Pancreas (tissue), 10 donors: ENCODE results near the gene CHGA. TPM values are rescaled to one million over a fixed set of nuclear protein-coding genes. Genes with fewer than 3 reads are reported as not detected.

ENCODE experiments used
- ATAC-seq, 4 donors: fragments of 200-7000 bp; cut with Tn5 transposase; one replicate each; pipeline versions ENCODE4 v1.8.0 to v1.9.1; 2020; ENCODE audit warnings: mild to moderate bottlenecking in 4 of 4, moderate library complexity in 4 of 4
- DNase-seq, 6 donors: peaks; one replicate each; pipeline ENCODE4 v3.0.0-alpha.2; 2020
- FAIRE-seq: peaks from 2 replicates; lab custom pipeline; 2012; peaks lifted over from hg19 to GRCh38; lab: Jason Lieb, UNC
- H3K27ac ChIP-seq, 4 donors: fragments of 200-600 bp; sonication (generic); 1 replicate in 3 of 4; 2 replicates in 1 of 4; pipeline versions ENCODE4 v1.5.0 to v1.8.0; 2020
- H3K27me3 ChIP-seq, 4 donors: fragments of 200-600 bp; one replicate each; pipeline ENCODE4 v1.8.0; 2021
- H3K36me3 ChIP-seq, 3 donors: fragments of 200-600 bp; sonication (generic) in 1 of 3; one replicate each; pipeline versions ENCODE4 v1.5.0 to v1.8.0; 2020 to 2021
- H3K4me1 ChIP-seq, 3 donors: fragments of 200-600 bp; one replicate each; pipeline ENCODE4 v1.8.0; 2021
- H3K4me3 ChIP-seq, 4 donors: fragments of 200-600 bp; sonication (generic) in 2 of 4; one replicate each; pipeline versions ENCODE4 v1.5.0 to v1.8.0; 2020 to 2021
- H3K9me3 ChIP-seq, 4 donors: fragments of 200-600 bp; one replicate each; pipeline ENCODE4 v1.8.0; 2021
- CTCF ChIP-seq, 4 donors: fragments of 200-600 bp; sonication (generic) in 3 of 4; IDR thresholded peaks; one replicate each; pipeline versions ENCODE4 v1.5.0 to v1.8.0; 2021; ENCODE audit warnings: antibody characterized with exemption in 4 of 4
- WGBS, 2 donors: extraction: QIAGEN DNeasy Blood & Tissue Kit; methylation state at CpG; one replicate each; pipeline ENCODE4 v1.1.7; 2013; 5-methylcytosine and 5-hydroxymethylcytosine counted together
- intact Hi-C, 3 donors: fragments of 100-400 bp; cut with DNase I; formaldehyde crosslinking; loops; one replicate each; pipeline versions ENCODE4 v1.11.1 to v1.14.2; 2022
- polyA plus RNA-seq, 2 donors: library from polyadenylated mRNA; stranded (reverse); fragments of 200-250 nt; gene quantifications; one replicate each; pipeline ENCODE4 v1.2.3, GENCODE V29; 2013
- total RNA-seq, 6 donors: library from RNA; stranded (reverse); fragmentation: NEBNext Ultra II Directional in 4 of 6; extraction: Animal tissue kit (Norgen Biotek cat#: 25700) in 4 of 6; gene quantifications; one replicate each; pipeline versions ENCODE4 v1.2.1 to v1.2.4, GENCODE V29; 2021 to 2023
- donor health status: healthy with polysubstance abuse.
- donor health status: DM: no; HTN: no; CAD: no; lungs with moderate emphysema.
- donor health status: DM: no; HTN: no; CAD: no.
- donor health status: control.
- donor health status: control.
- donor health status: Bipolar disorder and iron deficiency.
- donor health status: DM: yes; HTN: yes; CAD: no.
- donor health status: DM: no; HTN: no; CAD: no.
- donor health status: DM: no; HTN: no; CAD: no.
- donor health status: DM: yes; HTN: yes; CAD: no.

CHGA gene
- total and polyA plus RNA-seq, 8 donors: 30.3 to 1,505 (median 112) TPM

- Histone ChIP-seq H3K27me3 (no peaks in the 10 kb centered on the region), H3K4me3 (no peak overlapping the region), H3K9me3 (no peaks in the 10 kb centered on the region), H3K4me1 (no peaks in the 10 kb centered on the region), H3K27ac (no peak overlapping the region), H3K36me3 (no peaks in the 10 kb centered on the region)
- 77 to 100% methylated on average over 1 of the region's 1 CpG for WGBS, 2 donors
- TF ChIP-seq CTCF (IDR thresholded peaks at IDR 0.05): no peak
- no peak for DNase-seq
- intact Hi-C loops: no loop called here
- ATAC-seq: no peak
- no peak for FAIRE-seq
Measured at GRCh38 chr14:92887157-92887556, 35.8 kb upstream of the CHGA start.

GRCh38 chr14:92888896-92889295, 34.1 kb upstream of the CHGA start:
- TF ChIP-seq CTCF (IDR thresholded peaks at IDR 0.05): no peak
- ATAC-seq (no peak), FAIRE-seq (no peak), DNase-seq (no peak)
- no peak overlapping the region for H3K27ac ChIP-seq
- H3K9me3 ChIP-seq: no peaks in the 10 kb centered on the region
- intact Hi-C loops: no loop called here
- no peaks in the 10 kb centered on the region for H3K27me3 ChIP-seq
- H3K36me3 ChIP-seq: no peaks in the 10 kb centered on the region
- no peak overlapping the region for H3K4me3 ChIP-seq
- H3K4me1 ChIP-seq: no peaks in the 10 kb centered on the region

GRCh38 chr14:92890830-92891588, 31.9 kb upstream of the CHGA start:
- ATAC-seq (peak in 3 of 4 donors; percentile 21 to 67 (median 64)), DNase-seq (no peak), FAIRE-seq (no peak)
- TF ChIP-seq CTCF (IDR thresholded peaks at IDR 0.05): no peak
- intact Hi-C loops: no loop called here
- whole genome bisulfite sequencing, 2 donors: 52 to 56% methylated on average over 7 of the region's 7 CpGs
- H3K27me3 ChIP-seq: no peaks in the 10 kb centered on the region
- H3K27ac ChIP-seq: no peak overlapping the region
- no peaks in the 10 kb centered on the region for H3K36me3 ChIP-seq
- no peak overlapping the region for H3K4me3 ChIP-seq
- H3K4me1 ChIP-seq: no peaks in the 10 kb centered on the region
- H3K9me3 ChIP-seq: no peaks in the 10 kb centered on the region

GRCh38 chr14:92892589-92892988, 30.4 kb upstream of the CHGA start:
- no peaks in the 10 kb centered on the region for H3K36me3 ChIP-seq
- no peak overlapping the region for H3K27ac ChIP-seq

More at GRCh38 chr14:92892589-92892988, 30.4 kb upstream of the CHGA start:
- intact Hi-C loops: no loop called here
- no peak for TF ChIP-seq CTCF (IDR thresholded peaks at IDR 0.05)
- no peaks in the 10 kb centered on the region for H3K4me1 ChIP-seq
- no peak for ATAC-seq
- no peaks in the 10 kb centered on the region for H3K27me3 ChIP-seq
- no peak overlapping the region for H3K4me3 ChIP-seq
- no peak for FAIRE-seq
- no peak for DNase-seq
- no peaks in the 10 kb centered on the region for H3K9me3 ChIP-seq
